Activated CD8-positive, alpha-beta memory T cell treated with anti-CD3 and anti-CD28 coated beads, Interleukin-2, amount 50 U/mL, for 1 hour (primary cell): ENCODE measurements around the gene LMAN2.

Experiments
- DNase-seq: peaks from one replicate; pipeline ENCODE4 v3.0.0-alpha.2; 2020; ENCODE audit errors: extremely low read depth

LMAN2 gene

GRCh38 chr5:177327539-177328522 is 23.6 kb downstream of the LMAN2 start:
- no peak for DNase-seq

- no peak for DNase-seq
These were observed 25.5 kb downstream of the LMAN2 start for GRCh38 chr5:177325868-177326381.

GRCh38 chr5:177320879-177321278 is 30.6 kb downstream of the LMAN2 start:
- no peak for DNase-seq

GRCh38 chr5:177319913-177320588 is 31.4 kb downstream of the LMAN2 start:
- DNase-seq = no peak

- no peak for DNase-seq
These were observed 33.5 kb downstream of the LMAN2 start for GRCh38 chr5:177317959-177318377.

- DNase-seq = no peak
These were observed 35.5 kb downstream of the LMAN2 start for GRCh38 chr5:177316005-177316404.

GRCh38 chr5:177315411-177315810 is 36.1 kb downstream of the LMAN2 start:
- DNase-seq = no peak

GRCh38 chr5:177314376-177315342 is 36.8 kb downstream of the LMAN2 start:
- DNase-seq = no peak

- no peak for DNase-seq
These were observed 37.8 kb downstream of the LMAN2 start for GRCh38 chr5:177313561-177314259.

- no peak for DNase-seq
These were observed 38.8 kb downstream of the LMAN2 start for GRCh38 chr5:177312649-177313181.

GRCh38 chr5:177311723-177312648 is 39.5 kb downstream of the LMAN2 start, which contains the start of gene MXD3:
MXD3 (minus strand) TSS chr5:177311898; CDS start chr5:177311830, 68 bp downstream.
- DNase-seq = peak; percentile 91

GRCh38 chr5:177311392-177311722 is 40.1 kb downstream of the LMAN2 start:
- DNase-seq = no peak

- no peak for DNase-seq
These were observed 40.6 kb downstream of the LMAN2 start for GRCh38 chr5:177310757-177311391.

GRCh38 chr5:177310332-177310731 is 41.1 kb downstream of the LMAN2 start:
- DNase-seq = no peak

GRCh38 chr5:177309351-177310191 is 41.9 kb downstream of the LMAN2 start:
- no peak for DNase-seq

- no peak for DNase-seq
These were observed 42.7 kb downstream of the LMAN2 start for GRCh38 chr5:177308740-177309139.

GRCh38 chr5:177307544-177308363 is 43.7 kb downstream of the LMAN2 start:
- DNase-seq = no peak
